Spleen (tissue), 11 donors: ENCODE measurements around the gene FOXP1. TPM values are rescaled to one million over a fixed set of nuclear protein-coding genes. Genes with fewer than 3 reads are reported as not detected.

Experiments
- DNase-seq: peaks from one replicate; pipeline ENCODE4 v3.0.0-alpha.2; 2020
- H3K27ac ChIP-seq, 8 donors: fragments of 200-600 bp; sonication (generic) in 7 of 8; 1 replicate in 4 of 8; 2 replicates in 4 of 8; pipeline versions ENCODE4 v1.5.0 to v1.8.0; 2016 to 2021; ENCODE audit warnings: inconsistent platforms in 4 of 8, mild to moderate bottlenecking in 4 of 8, moderate library complexity in 1 of 8
- H3K27me3 ChIP-seq, 7 donors: fragments of 200-600 bp; sonication (generic) in 6 of 7; replicated peaks in 1 of 7; 1 replicate in 4 of 7; 2 replicates in 3 of 7; pipeline versions ENCODE4 v1.5.0 to v1.8.0; 2016 to 2021; ENCODE audit warnings: inconsistent platforms in 3 of 7, mild to moderate bottlenecking in 1 of 7
- H3K36me3 ChIP-seq, 6 donors: fragments of 200-600 bp; sonication (generic) in 5 of 6; 1 replicate in 4 of 6; 2 replicates in 2 of 6; pipeline versions ENCODE4 v1.5.0 to v1.8.0; 2016 to 2021; ENCODE audit warnings: inconsistent platforms in 2 of 6
- H3K4me1 ChIP-seq, 6 donors: fragments of 200-600 bp; sonication (generic) in 5 of 6; 1 replicate in 3 of 6; 2 replicates in 3 of 6; pipeline versions ENCODE4 v1.5.0 to v1.8.0; 2016 to 2021; ENCODE audit warnings: inconsistent platforms in 3 of 6
- H3K4me3 ChIP-seq, 8 donors: fragments of 200-600 bp; sonication (generic) in 7 of 8; 1 replicate in 4 of 8; 2 replicates in 4 of 8; pipeline versions ENCODE4 v1.5.0 to v1.8.0; 2016 to 2021; ENCODE audit warnings: inconsistent platforms in 4 of 8, mild to moderate bottlenecking in 4 of 8, moderate library complexity in 2 of 8
- H3K9me3 ChIP-seq, 8 donors: fragments of 200-600 bp; sonication (generic) in 7 of 8; 1 replicate in 4 of 8; 2 replicates in 4 of 8; pipeline versions ENCODE4 v1.5.0 to v1.8.0; 2016 to 2021; ENCODE audit warnings: inconsistent platforms in 4 of 8
- CTCF ChIP-seq, 11 experiments: fragments of 200-600 bp in 7 of 11; fragments of 450-650 bp in 4 of 11; sonication (generic) in 4 of 11; IDR thresholded peaks in 8 of 11; conservative IDR thresholded peaks in 3 of 11; 1 replicate in 7 of 11; 2 replicates in 4 of 11; pipeline versions ENCODE4 v1.4.0 to v1.8.0; 2016 to 2021; ENCODE audit warnings: antibody characterized with exemption in 11 of 11, inconsistent platforms in 4 of 11, mild to moderate bottlenecking in 1 of 11
- POLR2A ChIP-seq, 3 donors: fragments of 450-650 bp; IDR thresholded peaks; one replicate each; pipeline ENCODE4 v1.5.1; 2017; ENCODE audit warnings: antibody characterized with exemption in 3 of 3, mild to moderate bottlenecking in 1 of 3
- POLR2AphosphoS5 ChIP-seq, 3 donors: sonication (generic); formaldehyde crosslinking; IDR thresholded peaks; one replicate each; pipeline ENCODE4 v1.5.1; 2017; ENCODE audit warnings: antibody characterized with exemption in 3 of 3
- WGBS, 5 donors: extraction: QIAGEN DNeasy Blood & Tissue Kit in 3 of 5; methylation state at CpG; one replicate each; pipeline versions ENCODE4 v1.1.5 to v1.1.7; 2013 to 2018; 5-methylcytosine and 5-hydroxymethylcytosine counted together
- intact Hi-C: fragments of 100-400 bp; cut with DNase I; formaldehyde crosslinking; loops from one replicate; pipeline ENCODE4 v1.15.0; 2023; ENCODE audit warnings: low total_unique reads
- polyA plus RNA-seq, 3 donors: library from polyadenylated mRNA; stranded (reverse); fragments of 200-250 nt; gene quantifications; one replicate each; pipeline ENCODE4 v1.2.1, GENCODE V29; 2013
- total RNA-seq, 7 donors: library from RNA; depleted of rRNA in 3 of 7; stranded (reverse); fragments of >200 nt in 3 of 7; fragmentation: NEBNext Ultra II Directional in 4 of 7; extraction: Animal tissue kit (Norgen Biotek cat#: 25700) in 4 of 7; gene quantifications; one replicate each; pipeline versions ENCODE4 v1.1.0 to v1.2.1, GENCODE V29; 2016 to 2021
- donor health status: healthy with polysubstance abuse.
- donor health status: DM: no; HTN: no; CAD: no; lungs with moderate emphysema.
- donor health status: DM: no; HTN: no; CAD: no.
- donor health status: Bipolar disorder and iron deficiency.
- donor health status: healthy.
- donor health status: DM: no; HTN: no; CAD: no.
- donor health status: DM: yes; HTN: yes; CAD: no.

Gene FOXP1
- total and polyA plus RNA-seq, 10 donors: 11.1 to 202 (median 153) TPM

DNA sequence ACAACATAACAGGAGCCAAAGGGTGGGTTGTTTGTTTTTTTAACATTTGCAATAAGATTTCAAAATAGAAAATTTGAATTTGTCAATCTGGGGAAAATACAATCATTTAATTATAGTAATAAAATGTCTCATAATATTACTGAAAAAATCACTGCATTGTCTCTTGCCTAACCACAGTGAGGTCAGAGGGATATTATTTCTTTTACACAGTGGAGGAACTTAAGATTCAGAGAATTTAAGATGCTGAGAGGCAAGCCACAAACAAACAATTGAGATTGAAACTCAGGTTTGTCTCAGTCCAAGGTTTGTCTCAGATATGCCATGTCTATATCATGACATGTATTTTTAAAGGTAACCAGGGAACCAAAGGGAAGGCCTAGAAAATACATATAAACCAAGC is 428.7 kb downstream of the FOXP1 start:
- Histone ChIP-seq H3K4me3 (no peak overlapping the region), H3K27me3 (no peaks in the 10 kb centered on the region), H3K4me1 (peaks cover 0 to 15% (median 2%) of the 10 kb centered on the region in 6 donors), H3K27ac (no peak overlapping the region), H3K9me3 (no peaks in the 10 kb centered on the region), H3K36me3 (no peaks in the 10 kb centered on the region)
- TF ChIP-seq CTCF (IDR thresholded peaks at IDR 0.05 in 8 of 11, conservative IDR thresholded peaks at IDR 0.05 in 3 of 11) (no peak), POLR2AphosphoS5 (IDR thresholded peaks at IDR 0.05) (no peak), POLR2A (IDR thresholded peaks at IDR 0.05) (no peak)
- DNase-seq: no peak
- intact Hi-C loops: no loop called here

DNA sequence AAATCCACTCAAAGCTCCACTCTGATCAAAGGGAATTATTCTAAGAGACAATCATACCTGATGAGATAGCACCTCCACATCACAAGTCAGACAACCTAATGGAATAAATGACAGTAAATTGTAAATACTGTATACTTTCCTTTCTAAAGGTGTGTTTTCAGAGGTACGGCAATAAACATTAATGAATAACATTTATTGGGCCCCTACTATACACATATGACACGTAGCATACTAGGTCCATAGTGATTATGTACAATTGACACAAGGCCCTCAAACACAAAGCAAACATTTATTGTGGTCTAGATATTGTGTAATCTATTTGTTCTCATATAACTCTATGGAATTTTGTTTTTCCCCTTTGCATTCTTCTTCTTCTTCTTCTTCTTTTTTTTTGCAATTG is 429.8 kb downstream of the FOXP1 start:
- 95 to 100% (median 97%) methylated on average over 2 of the region's 2 CpGs for WGBS, 5 donors
- H3K27ac ChIP-seq: no peak overlapping the region

GRCh38 chr3:71152892-71153265 is 430.6 kb downstream of the FOXP1 start:
- intact Hi-C loops: no loop called here

More for the DNA sequence above, 429.8 kb downstream of the FOXP1 start:
- Histone ChIP-seq H3K4me3 (no peak overlapping the region), H3K4me1 (peaks cover 0 to 7% (median under 1%) of the 10 kb centered on the region in 6 donors), H3K36me3 (no peaks in the 10 kb centered on the region), H3K9me3 (no peaks in the 10 kb centered on the region), H3K27me3 (no peaks in the 10 kb centered on the region)
- DNase-seq: no peak
- intact Hi-C loops: no loop called here
- TF ChIP-seq POLR2A (IDR thresholded peaks at IDR 0.05) (no peak), CTCF (IDR thresholded peaks at IDR 0.05 in 8 of 11, conservative IDR thresholded peaks at IDR 0.05 in 3 of 11) (no peak), POLR2AphosphoS5 (IDR thresholded peaks at IDR 0.05) (no peak)

More at GRCh38 chr3:71152892-71153265, 430.6 kb downstream of the FOXP1 start:
- DNase-seq: no peak
- 91 to 94% (median 93%) methylated on average over 8 of the region's 8 CpGs for WGBS, 5 donors
- no peaks in the 10 kb centered on the region for H3K9me3 ChIP-seq
- no peak overlapping the region for H3K27ac ChIP-seq
- peaks cover 0 to 7% (median 0%) of the 10 kb centered on the region in 6 donors for H3K4me1 ChIP-seq
- no peaks in the 10 kb centered on the region for H3K27me3 ChIP-seq
- TF ChIP-seq CTCF (IDR thresholded peaks at IDR 0.05 in 8 of 11, conservative IDR thresholded peaks at IDR 0.05 in 3 of 11) (no peak), POLR2AphosphoS5 (IDR thresholded peaks at IDR 0.05) (no peak), POLR2A (IDR thresholded peaks at IDR 0.05) (no peak)
- H3K4me3 ChIP-seq: no peak overlapping the region
- no peaks in the 10 kb centered on the region for H3K36me3 ChIP-seq
